Keratinocyte (primary cell): ENCODE measurements around the gene GRHPR. TPM values are rescaled to one million over a fixed set of nuclear protein-coding genes. Genes with fewer than 3 reads are reported as not detected.

ENCODE experiments used
- DNase-seq: peaks from one replicate; pipeline ENCODE4 v3.0.0-alpha.2; 2011; ENCODE audit warnings: low read depth, missing footprints, low spot score
- FAIRE-seq: peaks from 2 replicates; lab custom pipeline; 2011; peaks lifted over from hg19 to GRCh38; lab: Jason Lieb, UNC
- H2AFZ ChIP-seq: 2 replicates; pipeline ENCODE4 v1.6.0; 2012; ENCODE audit warnings: low read length, control low read depth, inconsistent platforms; ENCODE audit not compliant: control insufficient read depth
- H3K27ac ChIP-seq: 2 replicates; pipeline ENCODE4 v1.5.1; 2011; ENCODE audit warnings: low read length; ENCODE audit not compliant: control insufficient read depth, insufficient read depth
- H3K27me3 ChIP-seq: 3 replicates; pipeline ENCODE4 v1.6.0; 2011; ENCODE audit warnings: low read length; ENCODE audit not compliant: control insufficient read depth, insufficient read depth; ENCODE audit errors: extremely low read depth
- H3K36me3 ChIP-seq, 2 experiments: 2 replicates in 1 of 2; 3 replicates in 1 of 2; pipeline ENCODE4 v1.5.1; 2011; ENCODE audit warnings: low read length in 2 of 2, mild to moderate bottlenecking in 1 of 2; ENCODE audit not compliant: control insufficient read depth in 2 of 2, insufficient read depth in 2 of 2; ENCODE audit errors: extremely low read depth in 1 of 2
- H3K4me1 ChIP-seq: 3 replicates; pipeline ENCODE4 v1.5.1; 2011; ENCODE audit warnings: low read length; ENCODE audit not compliant: control insufficient read depth, insufficient read depth; ENCODE audit errors: extremely low read depth
- H3K4me2 ChIP-seq: 3 replicates; pipeline ENCODE4 v1.6.0; 2011; ENCODE audit warnings: low read depth, low read length; ENCODE audit not compliant: control insufficient read depth, insufficient read depth; ENCODE audit errors: extremely low read depth
- H3K4me3 ChIP-seq, 3 experiments: fragments of 200-600 bp in 1 of 3; sonication (generic) in 1 of 3; 2 replicates in 2 of 3; 3 replicates in 1 of 3; pipeline ENCODE4 v1.5.1; 2011 to 2016; ENCODE audit warnings: low read length in 3 of 3, mild to moderate bottlenecking in 3 of 3, control low read depth in 2 of 3, inconsistent platforms in 1 of 3, low read depth in 1 of 3, mixed read lengths in 1 of 3, mixed run types in 1 of 3, moderate library complexity in 1 of 3; ENCODE audit not compliant: control insufficient read depth in 2 of 3, insufficient read depth in 2 of 3; ENCODE audit errors: extremely low read depth in 1 of 3
- H3K79me2 ChIP-seq: 2 replicates; pipeline ENCODE4 v1.6.0; 2012; ENCODE audit warnings: low read length; ENCODE audit not compliant: control insufficient read depth, insufficient read depth
- H3K9ac ChIP-seq: 3 replicates; pipeline ENCODE4 v1.6.0; 2011; ENCODE audit warnings: low read length; ENCODE audit not compliant: control insufficient read depth, insufficient read depth; ENCODE audit errors: extremely low read depth
- H3K9me1 ChIP-seq: 3 replicates; pipeline ENCODE4 v1.6.0; 2011; ENCODE audit warnings: low read length; ENCODE audit not compliant: control insufficient read depth, insufficient read depth; ENCODE audit errors: extremely low read depth
- H3K9me3 ChIP-seq: 2 replicates; pipeline ENCODE4 v1.5.1; 2012; ENCODE audit warnings: low read depth, low read length; ENCODE audit not compliant: control insufficient read depth
- H4K20me1 ChIP-seq: 3 replicates; pipeline ENCODE4 v1.6.0; 2011; ENCODE audit warnings: low read length; ENCODE audit not compliant: control insufficient read depth, insufficient read depth; ENCODE audit errors: extremely low read depth
- EZH2 ChIP-seq: IDR thresholded peaks from one replicate; pipeline ENCODE4 v1.6.1; 2012; ENCODE audit warnings: inconsistent platforms, mild to moderate bottlenecking, low read length, moderate library complexity
- dilution Hi-C: fragments of 300-500 bp; cut with MboI; formaldehyde crosslinking; loops from one replicate; pipeline ENCODE4 v1.7.0; 2020; ENCODE audit warnings: low sequenced_read_pairs; ENCODE audit not compliant: extremely low pct_ligation_motif_present
- polyA plus RNA-seq, 5 experiments: library from polyadenylated mRNA; depleted of rRNA in 3 of 5; stranded (reverse) in 3 of 5; stranded (forward) in 1 of 5; unstranded in 1 of 5; fragments of >200 nt; gene quantifications; 1 replicate in 1 of 5; 2 replicates in 3 of 5; 3 replicates in 1 of 5; pipeline versions ENCODE4 v1.2.1 to v1.2.3, GENCODE V29; 2011 to 2012; ENCODE audit warnings: missing spikeins in 2 of 5, low read depth in 1 of 5, low replicate concordance in 1 of 5
- TF ChIP-seq, protein P1 (sequence below), 3 experiments: IDR thresholded peaks in 1 of 3; conservative IDR thresholded peaks in 1 of 3; optimal IDR thresholded peaks in 1 of 3; 2 replicates in 2 of 3; 3 replicates in 1 of 3; pipeline versions ENCODE3 to v1.5.1; 2011; ENCODE audit warnings: low read length in 3 of 3, mild to moderate bottlenecking in 3 of 3, moderate library complexity in 2 of 3, control low read depth in 1 of 3, inconsistent platforms in 1 of 3; ENCODE audit not compliant: insufficient read depth in 2 of 3; ENCODE audit errors: extremely low read depth in 1 of 3

Gene GRHPR
- polyA plus RNA-seq, 1 donor (not counting 4 experiments of a cell fraction or from before 2014, with no cell fraction given), result 116 TPM

DNA sequence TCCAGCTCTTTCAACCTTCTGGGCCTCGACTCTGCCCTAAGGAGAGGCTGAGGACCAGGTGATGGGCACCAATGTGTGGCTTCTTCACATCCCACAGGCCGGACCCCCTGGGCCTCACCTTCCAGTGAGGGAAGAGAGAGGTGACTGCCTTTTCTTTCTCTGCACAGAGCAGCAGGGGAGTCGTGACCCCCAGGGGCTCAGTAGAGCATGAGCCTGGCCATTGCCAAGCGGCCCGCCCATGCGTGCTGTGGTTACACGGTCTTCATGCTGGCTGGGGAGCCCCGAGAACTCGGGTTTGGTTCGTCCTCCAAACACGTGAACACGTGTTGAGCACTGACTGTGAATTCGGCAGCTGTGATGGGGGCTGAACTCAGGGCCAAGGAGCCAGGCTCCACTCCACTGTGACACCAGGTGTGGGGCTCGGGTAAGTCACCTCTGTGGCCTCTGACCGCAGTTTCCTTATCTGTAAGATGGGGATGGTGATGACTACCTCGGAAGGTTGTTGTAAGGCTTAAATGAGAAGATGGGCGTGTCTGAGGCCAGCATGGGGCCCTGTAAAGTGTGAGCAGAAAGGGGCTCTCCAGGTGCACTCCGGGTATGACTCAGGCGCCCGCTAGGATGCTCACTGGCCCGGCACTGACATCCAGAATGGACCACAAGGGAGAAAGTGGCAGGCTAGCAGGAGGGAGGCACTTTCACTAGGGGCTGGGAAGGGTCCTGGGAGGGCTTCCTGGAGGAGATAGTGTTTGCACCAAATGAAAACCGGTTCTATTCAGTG lies 13.4 kb upstream of the GRHPR start:
- TF ChIP-seq, protein P1, sequence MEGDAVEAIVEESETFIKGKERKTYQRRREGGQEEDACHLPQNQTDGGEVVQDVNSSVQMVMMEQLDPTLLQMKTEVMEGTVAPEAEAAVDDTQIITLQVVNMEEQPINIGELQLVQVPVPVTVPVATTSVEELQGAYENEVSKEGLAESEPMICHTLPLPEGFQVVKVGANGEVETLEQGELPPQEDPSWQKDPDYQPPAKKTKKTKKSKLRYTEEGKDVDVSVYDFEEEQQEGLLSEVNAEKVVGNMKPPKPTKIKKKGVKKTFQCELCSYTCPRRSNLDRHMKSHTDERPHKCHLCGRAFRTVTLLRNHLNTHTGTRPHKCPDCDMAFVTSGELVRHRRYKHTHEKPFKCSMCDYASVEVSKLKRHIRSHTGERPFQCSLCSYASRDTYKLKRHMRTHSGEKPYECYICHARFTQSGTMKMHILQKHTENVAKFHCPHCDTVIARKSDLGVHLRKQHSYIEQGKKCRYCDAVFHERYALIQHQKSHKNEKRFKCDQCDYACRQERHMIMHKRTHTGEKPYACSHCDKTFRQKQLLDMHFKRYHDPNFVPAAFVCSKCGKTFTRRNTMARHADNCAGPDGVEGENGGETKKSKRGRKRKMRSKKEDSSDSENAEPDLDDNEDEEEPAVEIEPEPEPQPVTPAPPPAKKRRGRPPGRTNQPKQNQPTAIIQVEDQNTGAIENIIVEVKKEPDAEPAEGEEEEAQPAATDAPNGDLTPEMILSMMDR (optimal IDR thresholded peaks at IDR 0.05 in 1 of 3, IDR thresholded peaks at IDR 0.05 in 1 of 3, conservative IDR thresholded peaks at IDR 0.05 in 1 of 3; ENCODE audit: extremely low read depth in 1 of 3, insufficient read depth in 2 of 3, low read length in 3 of 3), result no peak
- no peak for TF ChIP-seq EZH2
- Histone ChIP-seq H4K20me1 (no peaks in the 10 kb centered on the region), H3K4me1 (peaks cover 34% of the 10 kb centered on the region), H3K9me1 (no peaks in the 10 kb centered on the region), H3K36me3 (no peaks in the 10 kb centered on the region), H3K79me2 (no peaks in the 10 kb centered on the region), H3K27me3 (no peaks in the 10 kb centered on the region), H3K9me3 (no peaks in the 10 kb centered on the region), H3K27ac (no peak overlapping the region), H2AFZ (no peak overlapping the region), H3K4me2 (no peak overlapping the region), H3K9ac (no peak overlapping the region), H3K4me3 (no peak overlapping the region)
- DNase-seq (no peak), FAIRE-seq (no peak)
- dilution Hi-C loops, result loop anchor here (25.0 kb wide), 1 partner anchor 97 kb away; no protein-coding TSS in a partner anchor

- Histone ChIP-seq H2AFZ (no peak overlapping the region), H3K36me3 (no peaks in the 10 kb centered on the region), H3K27ac (no peak overlapping the region), H3K9me1 (no peaks in the 10 kb centered on the region), H3K27me3 (no peaks in the 10 kb centered on the region), H3K79me2 (no peaks in the 10 kb centered on the region), H3K4me1 (peaks cover 41% of the 10 kb centered on the region), H3K4me2 (no peak overlapping the region), H3K4me3 (no peak overlapping the region), H3K9ac (no peak overlapping the region), H4K20me1 (no peaks in the 10 kb centered on the region), H3K9me3 (no peaks in the 10 kb centered on the region)
- DNase-seq, result no peak
- no peak for FAIRE-seq
- TF ChIP-seq, protein P1 (optimal IDR thresholded peaks at IDR 0.05 in 1 of 3, IDR thresholded peaks at IDR 0.05 in 1 of 3, conservative IDR thresholded peaks at IDR 0.05 in 1 of 3; ENCODE audit: extremely low read depth in 1 of 3, insufficient read depth in 2 of 3, low read length in 3 of 3), result no peak
- no peak for TF ChIP-seq EZH2
- dilution Hi-C loops, result loop anchor here (25.0 kb wide), 1 partner anchor 98 kb away; no protein-coding TSS in a partner anchor
Observed at GRCh38 chr9:37410354-37410861, 12.1 kb upstream of the GRHPR start.
